Stimulated activated CD8-positive, alpha-beta memory T cell treated with anti-CD3 and anti-CD28 coated beads, Interleukin-7, amount 100 ng/mL, for 48 hours (primary cell): ENCODE data around the gene CHN2.

Experiments used
- DNase-seq, 2 donors: peaks; one replicate each; pipeline ENCODE4 v3.0.0-alpha.2; 2020; ENCODE audit warnings: low read depth in 1 of 2; ENCODE audit errors: extremely low read depth in 1 of 2

The CHN2 gene

DNA sequence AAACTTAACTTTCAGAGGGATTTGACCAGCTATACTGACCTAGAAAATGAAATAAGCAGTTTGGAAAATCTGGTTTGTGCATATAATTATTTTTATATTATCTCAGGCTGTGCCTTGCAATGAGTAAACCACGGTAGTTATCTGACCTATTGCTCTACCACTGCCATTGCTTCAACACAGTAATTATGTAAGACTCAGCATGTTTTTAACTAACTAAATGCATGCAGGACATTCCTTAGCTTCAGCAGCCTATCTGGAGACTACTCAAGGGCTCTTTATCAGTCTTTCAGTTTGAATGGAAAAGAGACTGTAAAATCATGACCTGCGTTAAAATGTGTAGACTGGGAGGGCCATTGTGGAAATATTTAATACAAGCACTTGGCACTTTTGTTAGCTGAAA, 22.5 kb downstream of the CHN2 start:
- no peak for DNase-seq

- DNase-seq: no peak
Observed at GRCh38 chr7:29224726-29225125, 30.2 kb downstream of the CHN2 start.

DNA sequence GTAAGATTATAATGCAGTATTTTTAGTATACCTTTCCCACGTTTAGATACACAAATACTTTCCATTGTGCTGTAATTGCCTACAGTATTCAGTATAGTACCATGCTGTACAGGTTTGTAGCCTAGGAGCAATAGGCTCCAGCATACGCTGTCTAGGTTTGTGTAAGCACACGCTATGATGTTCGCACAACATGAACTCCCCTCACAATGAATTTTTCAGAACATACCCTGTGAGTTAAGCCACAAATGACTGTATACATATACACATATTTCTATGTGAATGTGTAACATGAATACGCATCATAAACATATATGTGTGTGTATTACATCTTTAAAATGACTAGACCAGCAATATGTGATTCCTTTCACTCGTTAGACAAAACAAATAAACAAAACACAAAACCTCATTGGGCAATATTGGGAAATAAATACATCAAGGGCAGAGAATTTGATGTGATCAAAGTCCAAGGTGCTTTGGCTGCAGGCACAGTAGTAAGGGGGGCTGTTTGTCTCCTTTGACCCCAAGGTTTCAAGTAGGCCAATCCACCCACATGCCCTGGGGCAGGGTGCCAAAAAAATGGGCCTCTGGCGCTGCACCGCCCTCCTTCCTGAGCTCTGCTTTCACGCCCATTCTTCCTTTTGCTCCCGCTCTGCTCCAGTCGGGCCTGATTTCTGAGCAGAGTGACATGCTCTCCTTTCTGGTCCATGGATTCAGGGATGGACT, 33.9 kb downstream of the CHN2 start:
- no peak for DNase-seq

GRCh38 chr7:29229066-29229465, 34.5 kb downstream of the CHN2 start:
- no peak for DNase-seq

GRCh38 chr7:29229946-29230345, 35.4 kb downstream of the CHN2 start:
- DNase-seq: no peak

GRCh38 chr7:29230871-29231345, 36.3 kb downstream of the CHN2 start:
- DNase-seq: no peak

- no peak for DNase-seq
Observed at GRCh38 chr7:29231671-29232232, 37.2 kb downstream of the CHN2 start.

DNA sequence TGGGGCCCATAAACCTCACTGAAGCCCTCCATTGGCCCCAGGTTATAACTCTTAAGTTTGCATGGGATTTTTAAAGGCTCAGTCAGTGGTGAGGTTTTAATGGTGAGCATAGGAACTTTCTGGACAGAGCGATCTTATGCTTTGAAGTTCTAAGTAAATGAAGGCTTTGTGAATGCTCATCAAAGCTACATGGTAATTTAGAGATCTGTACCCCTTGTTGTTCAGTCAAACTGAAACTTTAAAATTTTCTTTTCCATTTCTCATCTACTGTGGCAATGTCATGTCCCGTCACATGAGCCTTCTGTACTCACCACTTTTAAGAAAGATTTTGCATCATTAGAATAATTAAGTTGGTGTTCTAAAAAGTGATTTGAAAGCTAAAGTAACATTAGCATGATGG, 39.9 kb downstream of the CHN2 start:
- no peak for DNase-seq

DNA sequence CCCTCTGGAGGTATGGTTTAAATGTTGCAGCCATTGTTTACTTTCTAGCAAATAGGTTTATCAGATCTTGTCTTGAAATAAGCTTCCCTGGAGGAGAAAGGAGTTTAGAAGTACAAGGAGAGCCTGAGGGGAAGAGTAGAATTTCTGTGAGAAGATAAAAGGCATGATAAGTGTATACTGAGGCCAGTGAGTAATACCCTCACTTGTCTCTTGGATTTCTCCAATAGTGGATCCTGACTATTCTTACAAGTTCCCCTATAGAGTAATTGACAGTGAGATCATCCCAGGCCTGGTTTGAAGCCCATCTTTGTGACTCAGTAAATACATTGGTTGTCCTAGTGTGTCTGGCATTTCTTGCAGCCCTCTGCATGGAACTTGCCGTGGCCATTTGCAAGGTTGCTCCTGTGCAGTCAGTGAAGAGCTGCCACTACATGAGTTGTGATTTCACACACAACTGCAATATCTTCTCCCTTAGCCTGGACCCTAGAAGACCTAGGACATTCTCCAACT, 41.6 kb downstream of the CHN2 start:
- no peak for DNase-seq

- no peak for DNase-seq
Observed at GRCh38 chr7:29236649-29237048, 42.1 kb downstream of the CHN2 start.

GRCh38 chr7:29237489-29237888, 42.9 kb downstream of the CHN2 start:
- DNase-seq: no peak

GRCh38 chr7:29239638-29240037, 45.1 kb downstream of the CHN2 start:
- no peak for DNase-seq

DNA sequence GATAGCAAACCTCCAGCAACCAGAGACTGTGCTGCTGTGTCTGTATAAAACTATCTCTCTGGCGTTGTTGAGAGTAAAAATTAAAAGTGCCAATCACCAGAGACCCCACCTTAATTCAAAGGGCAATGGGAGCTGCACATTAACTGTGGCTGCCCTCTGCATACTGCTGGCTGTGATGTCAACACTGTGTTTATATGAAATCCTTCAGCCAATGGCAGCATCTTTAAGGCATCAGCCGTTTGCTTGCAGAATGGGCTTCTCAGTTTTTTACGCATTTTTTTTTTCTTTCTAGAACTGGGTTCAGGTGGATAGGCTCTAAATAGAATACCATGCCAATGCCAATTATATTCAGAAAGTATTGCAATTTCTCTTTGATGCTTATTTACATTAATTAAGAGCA, 47.7 kb downstream of the CHN2 start:
- no peak for DNase-seq

GRCh38 chr7:29243910-29244655, 49.5 kb downstream of the CHN2 start:
- peak; percentile 35 to 73 for DNase-seq

DNA sequence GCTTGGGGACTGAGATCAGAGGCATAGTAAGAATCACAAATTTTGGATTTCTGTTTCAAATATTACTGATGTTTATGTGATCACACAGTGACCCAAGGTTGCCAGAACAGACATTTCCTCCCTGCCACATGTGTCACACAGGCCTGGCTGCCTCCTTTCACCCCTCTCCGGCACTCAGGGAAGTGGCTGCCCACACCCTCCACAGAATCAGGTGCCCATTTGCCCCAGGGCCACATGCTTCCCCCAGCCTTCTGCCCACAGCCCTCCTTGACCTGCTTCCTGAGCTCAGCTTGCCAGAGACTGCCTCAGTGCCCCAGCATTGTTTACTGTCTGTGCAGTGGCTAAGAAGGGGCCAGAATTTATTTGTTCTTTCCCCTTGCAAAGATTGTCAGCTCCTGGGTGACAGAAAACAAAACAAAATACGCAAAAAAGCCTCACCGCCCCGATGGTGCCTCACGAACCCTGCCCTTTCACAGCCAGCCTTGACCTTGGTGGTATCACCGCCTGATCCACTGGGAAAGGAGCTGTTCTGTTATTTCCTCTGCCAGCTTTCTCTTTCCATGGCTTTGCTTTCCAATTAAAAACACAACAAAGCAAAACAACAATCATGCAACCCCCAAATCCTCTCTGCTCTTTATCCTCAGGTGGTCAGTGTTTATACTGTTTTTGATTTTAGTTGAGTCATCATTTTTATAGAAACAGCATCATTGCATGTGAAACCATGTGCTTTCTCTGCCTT, 52.8 kb downstream of the CHN2 start:
- no peak for DNase-seq

GRCh38 chr7:29247963-29248236, 53.3 kb downstream of the CHN2 start:
- DNase-seq: no peak

DNA sequence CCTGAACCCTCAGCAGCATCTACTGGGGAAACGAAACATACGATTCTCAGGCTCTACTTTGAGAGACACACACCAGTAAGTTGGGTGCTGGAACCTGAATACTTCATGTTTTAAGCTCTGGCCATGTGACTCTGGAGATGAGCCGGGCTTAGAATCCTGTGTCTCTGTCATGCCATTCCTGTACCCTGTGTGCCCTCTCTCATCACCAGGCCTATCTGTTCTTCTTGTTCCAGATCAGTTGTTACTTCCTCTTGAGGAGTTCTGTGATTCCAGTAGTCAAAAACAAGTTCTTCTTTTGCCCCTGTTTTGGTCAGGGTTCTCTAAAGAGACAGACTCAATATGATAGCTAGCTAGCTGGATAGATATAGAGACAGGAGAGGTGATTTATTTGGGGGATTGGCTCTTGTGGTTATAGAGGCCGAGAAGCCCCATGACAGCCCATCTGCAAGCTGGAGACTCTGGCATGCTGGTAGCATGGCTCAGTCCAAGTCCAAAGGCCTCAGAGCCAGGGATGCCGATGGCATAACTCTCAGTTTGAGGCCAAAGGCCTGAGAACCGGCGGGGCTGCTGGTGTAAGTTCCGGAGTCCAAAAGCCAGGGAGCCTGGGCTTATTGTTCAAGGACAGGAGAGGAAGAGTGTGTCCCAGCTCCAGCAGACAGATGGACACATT, 54.3 kb downstream of the CHN2 start:
- no peak for DNase-seq

DNA sequence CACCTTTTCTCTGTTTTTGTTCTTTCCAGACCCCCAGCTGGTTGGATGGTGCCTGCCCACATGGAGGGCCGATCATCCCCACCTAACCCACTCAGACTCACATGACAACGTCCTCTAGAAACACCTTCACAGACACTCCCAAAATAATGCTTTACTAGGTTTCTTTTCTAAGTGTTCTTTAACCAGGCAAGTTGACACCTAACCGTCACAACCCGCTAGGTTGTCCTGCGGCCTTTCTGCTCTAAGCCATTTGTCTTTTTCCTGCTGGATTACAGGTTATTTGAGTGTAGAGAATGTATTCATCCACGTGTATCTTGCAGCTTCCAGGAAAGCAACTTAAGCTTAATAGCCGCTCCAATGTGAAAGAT, 54.8 kb downstream of the CHN2 start:
- DNase-seq: no peak

DNA sequence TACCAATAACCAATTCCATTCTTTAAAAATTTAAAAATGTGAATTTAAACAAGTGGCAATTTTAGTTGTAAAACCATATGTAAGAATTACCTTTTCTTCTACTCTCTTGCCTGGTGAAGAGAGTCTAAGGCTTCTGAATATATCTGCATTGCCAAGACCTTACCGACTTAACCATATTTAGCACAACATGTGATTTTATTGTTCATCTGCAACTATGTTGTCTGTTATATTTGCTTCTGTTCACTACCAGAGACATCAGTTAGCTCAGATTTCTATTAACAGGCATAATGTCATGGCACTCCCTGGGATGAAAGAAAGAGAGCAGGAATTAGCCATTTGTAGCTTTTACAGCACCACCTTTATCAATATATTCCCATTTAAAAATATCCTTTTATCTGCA, 55.3 kb downstream of the CHN2 start:
- DNase-seq: no peak

DNA sequence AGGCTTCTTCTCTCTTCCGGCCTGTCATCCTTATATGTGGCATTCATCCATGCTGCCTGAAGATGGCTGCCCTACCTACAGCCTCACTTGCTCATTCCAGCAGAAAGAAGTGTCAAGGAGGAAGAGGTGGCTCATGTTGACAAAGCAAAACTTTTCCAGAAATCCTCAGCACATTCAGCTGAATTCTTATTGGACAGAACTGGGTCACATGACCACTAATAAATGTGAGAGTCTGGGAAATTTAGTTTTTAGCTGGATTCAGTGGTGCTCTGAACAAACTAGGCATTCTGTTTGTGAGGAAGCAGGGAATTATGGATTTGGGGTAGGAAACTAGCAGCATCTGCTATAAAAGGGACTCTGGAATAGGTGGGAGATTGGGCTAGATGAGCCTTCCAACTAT, 58.6 kb downstream of the CHN2 start:
- DNase-seq: no peak

DNA sequence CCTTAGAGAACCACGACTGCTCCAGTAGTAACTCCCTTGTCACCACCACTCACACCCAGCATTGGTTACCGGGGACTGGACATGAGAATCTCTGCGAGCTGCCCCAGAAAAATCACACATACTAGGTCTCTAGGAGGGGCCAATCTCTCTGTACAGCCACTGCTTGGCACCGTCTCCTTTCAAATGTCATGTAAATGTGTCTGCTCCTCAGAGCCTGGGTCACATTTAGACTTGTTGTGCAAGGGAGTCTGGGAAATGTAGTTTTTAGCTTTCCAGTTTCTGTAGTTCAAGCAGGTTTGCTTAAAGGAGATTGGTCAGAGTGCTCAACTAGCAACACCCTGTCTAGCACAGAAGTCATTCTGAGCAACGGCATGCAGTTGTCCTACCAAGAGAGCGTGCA, 60.0 kb downstream of the CHN2 start:
- no peak for DNase-seq
